Spleen (tissue), 7 donors: ENCODE results near the gene SDHAF2.

Source experiments
- CTCF ChIP-seq, 11 experiments: fragments of 200-600 bp in 7 of 11; fragments of 450-650 bp in 4 of 11; sonication (generic) in 4 of 11; IDR thresholded peaks in 8 of 11; conservative IDR thresholded peaks in 3 of 11; 1 replicate in 7 of 11; 2 replicates in 4 of 11; pipeline versions ENCODE4 v1.4.0 to v1.8.0; 2016 to 2021; ENCODE audit warnings: antibody characterized with exemption in 11 of 11, inconsistent platforms in 4 of 11, mild to moderate bottlenecking in 1 of 11
- POLR2A ChIP-seq, 3 donors: fragments of 450-650 bp; IDR thresholded peaks; one replicate each; pipeline ENCODE4 v1.5.1; 2017; ENCODE audit warnings: antibody characterized with exemption in 3 of 3, mild to moderate bottlenecking in 1 of 3
- donor health status: DM: no; HTN: no; CAD: no; lungs with moderate emphysema.
- donor health status: DM: no; HTN: no; CAD: no.
- donor health status: DM: no; HTN: no; CAD: no.

GRCh38 chr11:61414547-61414946 lies 15.4 kb upstream of the SDHAF2 start:
- TF ChIP-seq POLR2A (IDR thresholded peaks at IDR 0.05), result no peak
- no peak for TF ChIP-seq CTCF (IDR thresholded peaks at IDR 0.05 in 8 of 11, conservative IDR thresholded peaks at IDR 0.05 in 3 of 11)
